ENCODE measurements around the gene PTPRC. TPM values are rescaled to one million over a fixed set of nuclear protein-coding genes. Genes with fewer than 3 reads are reported as not detected.
A peak's percentile ranks its signal among the peaks of the same experiment; 100 is the strongest.

PTPRC gene
- 1 to 10 TPM; 3.3 to 9.9 TPM for total RNA-seq

- Histone ChIP-seq H3K4me3 (no peak within 1 kb of the TSS), H3K9me3 (no peaks in the 10 kb centered on the region), H3K4me1 (no peaks in the 10 kb centered on the region), H3K27ac (peak within 1 kb of the TSS in 1 of 4 donors; percentile 71), H3K27me3 (no peaks in the 10 kb centered on the region), H3K36me3 (replicated peaks in 1 of 2; ENCODE audit: insufficient read depth in 1 of 2, low read depth in 2 of 2) (no peaks in the 10 kb centered on the region)
- TF ChIP-seq CTCF (IDR thresholded peaks at IDR 0.05), result no peak
- peak in 2 of 3 donors; percentile 30 to 55 for TF ChIP-seq POLR2A (IDR thresholded peaks at IDR 0.05)
- 47 to 52% methylated on average over 6 of the region's 6 CpGs for WGBS, 2 donors
- peak in 1 of 4 donors; percentile 16 for DNase-seq
- intact Hi-C loops (cut with DNase I), result no loop called here
- no peak for ATAC-seq
These were observed at the start of gene PTPRC for GRCh38 chr1:198638894-198639635. PTPRC (plus strand) TSS chr1:198639040; CDS start chr1:198639269, 229 bp downstream.

GRCh38 chr1:198590454-198590853 lies 48.4 kb upstream of the PTPRC start:
- DNase-seq (no peak), ATAC-seq (no peak)
- intact Hi-C loops (cut with DNase I), result no loop called here
- Histone ChIP-seq H3K36me3 (replicated peaks in 1 of 2; ENCODE audit: insufficient read depth in 1 of 2, low read depth in 2 of 2) (no peaks in the 10 kb centered on the region), H3K27me3 (no peaks in the 10 kb centered on the region), H3K4me1 (no peaks in the 10 kb centered on the region), H3K27ac (no peak overlapping the region), H3K9me3 (no peaks in the 10 kb centered on the region), H3K4me3 (no peak overlapping the region)
- no peak for TF ChIP-seq CTCF (IDR thresholded peaks at IDR 0.05)
- no peak for TF ChIP-seq POLR2A (IDR thresholded peaks at IDR 0.05)

- intact Hi-C loops (cut with DNase I), result no loop called here
- Histone ChIP-seq H3K4me3 (no peak overlapping the region), H3K27me3 (no peaks in the 10 kb centered on the region), H3K9me3 (no peaks in the 10 kb centered on the region), H3K36me3 (replicated peaks in 1 of 2; ENCODE audit: insufficient read depth in 1 of 2, low read depth in 2 of 2) (no peaks in the 10 kb centered on the region), H3K4me1 (no peaks in the 10 kb centered on the region), H3K27ac (no peak overlapping the region)
- 72 to 73% methylated on average over 2 of the region's 2 CpGs for WGBS, 2 donors
- no peak for DNase-seq
- TF ChIP-seq CTCF (IDR thresholded peaks at IDR 0.05), result no peak
- no peak for TF ChIP-seq POLR2A (IDR thresholded peaks at IDR 0.05)
- no peak for ATAC-seq
These were observed 43.1 kb upstream of the PTPRC start for GRCh38 chr1:198595765-198596164.

GRCh38 chr1:198597690-198598430 lies 41.0 kb upstream of the PTPRC start:
- Histone ChIP-seq H3K27ac (no peak overlapping the region), H3K9me3 (no peaks in the 10 kb centered on the region), H3K36me3 (replicated peaks in 1 of 2; ENCODE audit: insufficient read depth in 1 of 2, low read depth in 2 of 2) (no peaks in the 10 kb centered on the region), H3K4me3 (no peak overlapping the region), H3K27me3 (no peaks in the 10 kb centered on the region), H3K4me1 (no peaks in the 10 kb centered on the region)
- 77 to 79% methylated on average over 7 of the region's 7 CpGs for WGBS, 2 donors
- DNase-seq (no peak), ATAC-seq (no peak)
- intact Hi-C loops (cut with DNase I), result no loop called here
- TF ChIP-seq CTCF (IDR thresholded peaks at IDR 0.05), result no peak
- no peak for TF ChIP-seq POLR2A (IDR thresholded peaks at IDR 0.05)
